ENCODE data around the gene KRTAP4-9. TPM values are rescaled to one million over a fixed set of nuclear protein-coding genes. Genes with fewer than 3 reads are reported as not detected.
A peak's percentile ranks its signal among the peaks of the same experiment; 100 is the strongest.

The KRTAP4-9 gene
- total and polyA plus RNA-seq, 2 of the 13 experiments (the other 11 are each of a cell fraction or from before 2014, with no cell fraction given), result not detected

DNA sequence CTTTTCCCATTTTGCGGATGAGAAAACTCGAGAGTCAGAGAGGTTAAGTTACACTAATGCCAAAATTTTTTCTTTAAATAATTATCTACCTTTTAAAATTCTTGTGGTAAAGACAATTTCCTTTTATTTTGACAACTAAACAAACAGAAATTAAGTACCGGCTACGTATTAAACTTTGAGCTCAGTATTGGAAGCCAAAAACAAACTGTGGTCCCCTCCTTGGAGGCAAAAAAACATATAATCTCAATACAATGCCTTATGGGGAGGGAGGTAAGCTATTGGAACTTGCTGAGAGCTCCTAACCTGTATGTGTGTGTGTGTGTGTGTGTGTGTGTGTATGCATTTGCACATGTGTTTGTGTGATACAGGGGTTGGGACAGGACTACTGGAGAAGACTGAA is 41.7 kb upstream of the KRTAP4-9 start:
- Histone ChIP-seq H2AFZ (ENCODE audit: low read length) (no peak overlapping the region), H3K4me3 (replicated peaks in 1 of 3; ENCODE audit: insufficient read depth in 1 of 3, low read depth in 2 of 3, low read length in 3 of 3) (no peak overlapping the region), H3K9me3 (ENCODE audit: low read length) (no peaks in the 10 kb centered on the region), H3K27ac (ENCODE audit: extremely low read length, insufficient read depth, low read length) (no peak overlapping the region), H4K20me1 (ENCODE audit: insufficient read depth, low read length) (no peaks in the 10 kb centered on the region), H3K4me2 (ENCODE audit: low read depth, low read length) (no peak overlapping the region), H3K4me1 (ENCODE audit: insufficient read depth, low read length) (peaks cover 49% of the 10 kb centered on the region), H3K27me3 (ENCODE audit: control insufficient read depth in 1 of 2, insufficient read depth in 2 of 2, low read length in 2 of 2) (no peaks in the 10 kb centered on the region), H3K36me3 (replicated peaks in 1 of 2; ENCODE audit: control insufficient read depth in 1 of 2, insufficient read depth in 2 of 2, low read length in 2 of 2) (no peaks in the 10 kb centered on the region), H3K9ac (ENCODE audit: insufficient read depth, low read depth, low read length) (no peak overlapping the region), H3K79me2 (ENCODE audit: insufficient read depth, low read length) (no peaks in the 10 kb centered on the region)
- ATAC-seq (no peak), DNase-seq (ENCODE audit: low spot score) (peak; percentile 23), FAIRE-seq (no peak)
- ChIA-PET POLR2A (no interaction called here), CTCF (ENCODE audit: low intra/inter-chr PET ratio, low total read pairs) (no interaction called here)
- intact Hi-C loops (cut with micrococcal nuclease; ENCODE audit: unreplicated experiment) (no loop called here), in situ Hi-C loops (cut with HindIII; ENCODE audit: extremely low pct_ligation_motif_present, low pct_unique_long_range_greater_than_20kb) (no loop called here)
- WGBS (ENCODE audit: low lambda C conversion rate), result 53% methylated on average over 4 of the region's 4 CpGs
- TF ChIP-seq, protein P1, sequence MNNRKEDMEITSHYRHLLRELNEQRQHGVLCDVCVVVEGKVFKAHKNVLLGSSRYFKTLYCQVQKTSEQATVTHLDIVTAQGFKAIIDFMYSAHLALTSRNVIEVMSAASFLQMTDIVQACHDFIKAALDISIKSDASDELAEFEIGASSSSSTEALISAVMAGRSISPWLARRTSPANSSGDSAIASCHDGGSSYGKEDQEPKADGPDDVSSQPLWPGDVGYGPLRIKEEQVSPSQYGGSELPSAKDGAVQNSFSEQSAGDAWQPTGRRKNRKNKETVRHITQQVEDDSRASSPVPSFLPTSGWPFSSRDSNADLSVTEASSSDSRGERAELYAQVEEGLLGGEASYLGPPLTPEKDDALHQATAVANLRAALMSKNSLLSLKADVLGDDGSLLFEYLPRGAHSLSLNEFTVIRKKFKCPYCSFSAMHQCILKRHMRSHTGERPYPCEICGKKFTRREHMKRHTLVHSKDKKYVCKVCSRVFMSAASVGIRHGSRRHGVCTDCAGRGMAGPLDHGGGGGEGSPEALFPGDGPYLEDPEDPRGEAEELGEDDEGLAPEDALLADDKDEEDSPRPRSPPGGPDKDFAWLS (CRISPR knock-in tag; IDR thresholded peaks at IDR 0.05; ENCODE audit: borderline replicate concordance), result no peak
- TF ChIP-seq, protein P2, sequence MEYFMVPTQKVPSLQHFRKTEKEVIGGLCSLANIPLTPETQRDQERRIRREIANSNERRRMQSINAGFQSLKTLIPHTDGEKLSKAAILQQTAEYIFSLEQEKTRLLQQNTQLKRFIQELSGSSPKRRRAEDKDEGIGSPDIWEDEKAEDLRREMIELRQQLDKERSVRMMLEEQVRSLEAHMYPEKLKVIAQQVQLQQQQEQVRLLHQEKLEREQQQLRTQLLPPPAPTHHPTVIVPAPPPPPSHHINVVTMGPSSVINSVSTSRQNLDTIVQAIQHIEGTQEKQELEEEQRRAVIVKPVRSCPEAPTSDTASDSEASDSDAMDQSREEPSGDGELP (IDR thresholded peaks at IDR 0.05; ENCODE audit: borderline replicate concordance, low read depth), result no peak
- TF ChIP-seq ONECUT2 (CRISPR knock-in tag; IDR thresholded peaks at IDR 0.05), result no peak
- no peak for TF ChIP-seq HDAC2 (CRISPR knock-in tag; IDR thresholded peaks at IDR 0.05)
- TF ChIP-seq, protein P3, sequence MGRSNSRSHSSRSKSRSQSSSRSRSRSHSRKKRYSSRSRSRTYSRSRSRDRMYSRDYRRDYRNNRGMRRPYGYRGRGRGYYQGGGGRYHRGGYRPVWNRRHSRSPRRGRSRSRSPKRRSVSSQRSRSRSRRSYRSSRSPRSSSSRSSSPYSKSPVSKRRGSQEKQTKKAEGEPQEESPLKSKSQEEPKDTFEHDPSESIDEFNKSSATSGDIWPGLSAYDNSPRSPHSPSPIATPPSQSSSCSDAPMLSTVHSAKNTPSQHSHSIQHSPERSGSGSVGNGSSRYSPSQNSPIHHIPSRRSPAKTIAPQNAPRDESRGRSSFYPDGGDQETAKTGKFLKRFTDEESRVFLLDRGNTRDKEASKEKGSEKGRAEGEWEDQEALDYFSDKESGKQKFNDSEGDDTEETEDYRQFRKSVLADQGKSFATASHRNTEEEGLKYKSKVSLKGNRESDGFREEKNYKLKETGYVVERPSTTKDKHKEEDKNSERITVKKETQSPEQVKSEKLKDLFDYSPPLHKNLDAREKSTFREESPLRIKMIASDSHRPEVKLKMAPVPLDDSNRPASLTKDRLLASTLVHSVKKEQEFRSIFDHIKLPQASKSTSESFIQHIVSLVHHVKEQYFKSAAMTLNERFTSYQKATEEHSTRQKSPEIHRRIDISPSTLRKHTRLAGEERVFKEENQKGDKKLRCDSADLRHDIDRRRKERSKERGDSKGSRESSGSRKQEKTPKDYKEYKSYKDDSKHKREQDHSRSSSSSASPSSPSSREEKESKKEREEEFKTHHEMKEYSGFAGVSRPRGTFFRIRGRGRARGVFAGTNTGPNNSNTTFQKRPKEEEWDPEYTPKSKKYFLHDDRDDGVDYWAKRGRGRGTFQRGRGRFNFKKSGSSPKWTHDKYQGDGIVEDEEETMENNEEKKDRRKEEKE (IDR thresholded peaks at IDR 0.05), result no peak
- no TSS peak for BruUV-seq (replicated peaks)

Measured in HepG2 (cell line).